NCI-H2081 treated with DMSO at 0.1 percent for 48 hours (cell line): ENCODE measurements around the gene MARCHF3.
"Not testable (repeated sequence)": the region's sequence is repeated elsewhere in the genome, so short reads cannot be mapped to it uniquely, and the experiment has no call there.

ENCODE experiments used
- DNase-seq: peaks from one replicate; lab custom pipeline; 2025; lab: John Stamatoyannopoulos, UW

Gene MARCHF3

GRCh38 chr5:127012916-127013315 is 17.4 kb downstream of the MARCHF3 start:
- no peak for DNase-seq

GRCh38 chr5:127011961-127012644 is 18.3 kb downstream of the MARCHF3 start:
- DNase-seq: no peak

GRCh38 chr5:127011153-127011552 is 19.2 kb downstream of the MARCHF3 start:
- no peak for DNase-seq

GRCh38 chr5:127010362-127010761 is 20.0 kb downstream of the MARCHF3 start:
- no peak for DNase-seq

- DNase-seq: no peak
Measured at GRCh38 chr5:127009784-127010183, 20.6 kb downstream of the MARCHF3 start.

- DNase-seq: no peak
Measured at GRCh38 chr5:127008300-127008975, 21.9 kb downstream of the MARCHF3 start.

- no peak for DNase-seq
Measured at GRCh38 chr5:127007522-127007921, 22.8 kb downstream of the MARCHF3 start.

- no peak for DNase-seq
Measured at GRCh38 chr5:127006744-127007143, 23.6 kb downstream of the MARCHF3 start.

GRCh38 chr5:127005282-127005681 is 25.1 kb downstream of the MARCHF3 start:
- not testable (repeated sequence) for DNase-seq

GRCh38 chr5:127004721-127005120 is 25.6 kb downstream of the MARCHF3 start:
- DNase-seq: no peak

- no peak for DNase-seq
Measured at GRCh38 chr5:127003798-127004495, 26.4 kb downstream of the MARCHF3 start.

- DNase-seq: no peak
Measured at GRCh38 chr5:127002390-127002789, 28.0 kb downstream of the MARCHF3 start.

GRCh38 chr5:127001621-127002296 is 28.6 kb downstream of the MARCHF3 start:
- DNase-seq: no peak

- DNase-seq: no peak
Measured at GRCh38 chr5:126998895-126999570, 31.3 kb downstream of the MARCHF3 start.

GRCh38 chr5:126998201-126998631 is 32.1 kb downstream of the MARCHF3 start:
- no peak for DNase-seq

GRCh38 chr5:126995689-126996088 is 34.7 kb downstream of the MARCHF3 start:
- DNase-seq: no peak

- no peak for DNase-seq
Measured at GRCh38 chr5:126995039-126995438, 35.3 kb downstream of the MARCHF3 start.

- DNase-seq: no peak
Measured at GRCh38 chr5:126994485-126994884, 35.9 kb downstream of the MARCHF3 start.

- no peak for DNase-seq
Measured at GRCh38 chr5:126988021-126988569, 42.3 kb downstream of the MARCHF3 start.

- no peak for DNase-seq
Measured at GRCh38 chr5:126987271-126987899, 43.0 kb downstream of the MARCHF3 start.

- no peak for DNase-seq
Measured at GRCh38 chr5:126984632-126985031, 45.7 kb downstream of the MARCHF3 start.
